GM18511 (cell line): ENCODE results near the gene DMXL2.
"Not testable (repeated sequence)": the region's sequence is repeated elsewhere in the genome, so short reads cannot be mapped to it uniquely, and the experiment has no call there.

ENCODE experiments used
- ATAC-seq: cut with Tn5 transposase; IDR thresholded peaks from one replicate; pipeline ENCODE4 v1.9.1; 2021; ENCODE audit warnings: mild to moderate bottlenecking, moderate library complexity; ENCODE audit not compliant: unreplicated experiment

DMXL2 gene

GRCh38 chr15:51623386-51623938, 891 bp upstream of the DMXL2 start:
- ATAC-seq, result no peak

GRCh38 chr15:51621936-51622603, 501 bp downstream of the DMXL2 start:
- peak; percentile 44 for ATAC-seq

DNA sequence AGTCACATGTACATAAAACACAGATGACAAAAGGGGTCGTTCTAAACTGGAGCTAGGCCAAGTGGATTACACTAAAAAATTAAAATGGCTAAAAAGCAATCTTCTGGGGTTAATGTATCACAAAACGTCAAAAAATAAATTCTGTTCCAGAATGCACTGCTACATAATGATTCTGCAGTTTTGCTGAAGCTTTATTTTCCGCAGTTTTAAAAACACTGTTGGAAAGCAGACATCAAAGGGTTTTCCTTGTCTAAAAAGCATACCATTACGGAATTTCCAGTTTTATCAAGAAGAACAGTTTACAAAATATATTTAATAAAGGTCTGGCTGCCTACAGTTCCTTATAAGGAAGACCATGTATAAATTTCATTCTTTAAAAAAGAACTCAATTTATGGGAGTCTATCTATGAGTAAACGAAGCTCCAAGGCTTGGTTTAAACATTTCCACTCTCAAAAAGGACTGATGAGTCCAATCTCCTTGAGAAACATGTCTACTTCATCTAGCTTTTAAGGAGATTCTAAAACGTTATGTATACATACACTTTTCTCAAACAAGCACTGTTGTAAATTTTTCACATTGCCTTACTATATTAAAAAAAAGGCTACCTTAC, 1.3 kb downstream of the DMXL2 start:
- ATAC-seq, result no peak

DNA sequence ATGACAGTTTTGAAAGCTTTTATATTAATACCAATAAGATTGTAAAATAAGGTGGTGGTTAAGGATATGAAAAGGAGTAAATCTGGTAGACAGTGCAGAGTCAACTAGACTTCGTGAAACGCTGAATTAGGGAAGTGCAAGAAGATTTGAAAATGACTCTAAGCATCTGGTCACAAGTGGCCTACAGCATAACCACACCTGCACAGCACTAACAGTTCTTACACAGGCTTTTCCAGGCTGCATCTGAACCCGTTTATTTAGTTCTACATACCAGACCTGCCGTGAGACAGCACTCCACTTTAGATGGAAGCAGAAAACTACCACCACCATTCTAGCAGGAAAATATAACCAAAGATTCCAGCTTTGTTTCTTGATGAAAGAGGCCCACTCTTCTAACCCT, 1.9 kb downstream of the DMXL2 start:
- peak; percentile 34 for ATAC-seq

DNA sequence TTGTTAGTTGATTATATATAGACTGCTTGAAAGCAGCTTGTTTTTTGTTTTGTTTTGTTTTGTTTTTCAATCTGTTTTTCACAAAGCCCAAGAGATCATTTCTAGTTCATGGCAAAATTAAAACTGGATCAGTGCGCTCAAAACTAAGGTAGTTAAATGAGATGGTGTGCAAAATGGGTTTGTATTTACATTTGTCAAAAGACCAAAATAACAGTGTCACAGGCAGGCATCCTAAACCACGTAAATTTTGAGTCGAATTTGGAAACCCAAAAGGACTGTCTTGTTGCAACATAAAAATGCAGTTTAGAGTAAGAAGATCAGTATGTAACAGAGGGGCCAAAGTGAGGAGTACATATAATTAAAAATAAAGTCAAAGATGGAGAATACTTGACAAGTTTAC, 2.4 kb downstream of the DMXL2 start:
- ATAC-seq, result no peak

DNA sequence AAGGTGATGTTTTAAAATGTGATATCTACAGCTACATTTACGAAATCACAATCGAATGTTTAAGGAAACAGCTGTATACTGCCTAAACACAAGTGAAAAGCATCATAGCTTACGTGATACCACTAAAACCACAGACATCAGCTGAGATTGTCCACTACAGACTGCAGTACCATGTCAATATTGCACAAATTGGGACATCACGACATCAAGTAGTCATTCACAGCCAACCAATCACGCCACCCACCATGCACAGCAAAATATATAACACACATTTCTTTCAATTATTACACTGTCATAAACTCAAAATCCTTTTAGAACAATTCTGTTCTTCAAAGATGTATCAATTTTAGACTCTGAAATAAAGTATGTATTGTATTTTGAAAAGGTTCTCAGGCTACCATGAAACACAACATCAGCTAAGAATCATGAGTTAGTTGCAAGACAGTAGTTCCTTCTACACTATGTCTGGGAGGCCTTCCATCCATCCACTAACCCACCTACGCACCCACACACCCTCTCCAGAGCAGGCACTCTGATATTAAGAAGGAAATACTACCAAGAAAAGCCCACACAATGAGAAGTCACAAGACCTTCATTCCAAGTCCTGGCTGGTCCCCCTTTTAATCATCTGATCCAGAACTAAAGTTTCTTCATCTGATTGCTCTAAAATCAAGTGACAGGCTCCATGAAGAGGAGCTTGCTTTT, 3.1 kb downstream of the DMXL2 start:
- no peak for ATAC-seq

DNA sequence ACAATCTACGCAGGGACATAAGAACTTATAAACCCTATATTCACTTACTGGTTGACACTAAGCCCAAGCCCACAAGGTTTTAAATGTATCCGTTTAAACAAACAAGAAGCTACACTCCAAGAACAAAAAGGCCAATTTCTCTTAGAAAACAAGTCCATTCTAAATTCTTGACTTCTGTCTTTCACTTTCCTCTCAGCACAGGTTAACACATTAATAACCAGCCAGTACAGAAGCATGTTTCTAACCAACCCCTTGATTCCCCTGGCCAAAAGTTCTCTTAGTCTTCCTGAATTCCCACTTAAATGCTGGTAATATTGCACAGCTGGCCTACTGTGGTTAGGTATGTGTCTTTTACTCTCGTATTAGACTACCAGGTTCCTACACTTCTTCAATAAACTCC, 4.7 kb downstream of the DMXL2 start:
- no peak for ATAC-seq

GRCh38 chr15:51613951-51614350, 8.6 kb downstream of the DMXL2 start:
- ATAC-seq, result no peak

DNA sequence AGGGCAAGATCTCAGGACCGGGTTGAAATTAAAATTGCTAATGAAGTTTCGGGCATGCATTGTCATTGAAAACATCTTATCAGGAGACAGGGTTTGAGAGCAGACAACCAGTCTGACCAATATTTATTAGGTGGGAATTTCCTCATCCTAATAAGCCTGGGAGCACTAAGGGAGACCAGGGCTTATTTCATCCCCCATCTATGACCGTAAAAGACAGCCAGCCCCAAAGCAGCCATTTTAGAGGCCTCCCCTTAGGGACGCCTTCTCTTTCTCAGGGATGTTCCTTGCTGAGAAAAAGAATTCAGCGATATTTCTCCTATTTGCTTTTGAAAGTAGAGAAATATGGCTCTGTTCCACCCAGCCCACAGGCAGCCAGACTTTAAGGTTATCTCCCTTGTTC, 9.9 kb downstream of the DMXL2 start:
- ATAC-seq, result not testable (repeated sequence)

GRCh38 chr15:51603462-51603948, 19.1 kb downstream of the DMXL2 start:
- not testable (repeated sequence) for ATAC-seq

DNA sequence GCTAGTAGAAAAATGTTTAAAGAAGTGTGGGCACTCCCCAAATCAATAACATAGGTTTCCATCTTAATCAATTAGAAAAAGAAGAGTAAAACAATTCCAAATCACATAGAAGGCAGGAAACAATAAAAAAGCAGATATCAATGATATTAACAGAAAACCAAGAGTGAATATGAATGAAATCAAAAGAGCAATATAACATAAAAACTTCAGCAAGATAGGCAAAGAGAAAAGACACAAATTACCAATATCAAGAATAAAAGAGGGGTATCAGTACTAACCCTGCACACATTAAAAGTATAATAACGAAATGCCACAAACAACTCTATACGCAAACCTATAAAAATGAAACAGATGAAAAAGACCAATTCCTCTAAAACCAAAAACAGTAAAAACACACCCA, 19.6 kb downstream of the DMXL2 start:
- ATAC-seq, result no peak

- no peak for ATAC-seq
These were observed 20.1 kb downstream of the DMXL2 start for GRCh38 chr15:51602484-51602883.

DNA sequence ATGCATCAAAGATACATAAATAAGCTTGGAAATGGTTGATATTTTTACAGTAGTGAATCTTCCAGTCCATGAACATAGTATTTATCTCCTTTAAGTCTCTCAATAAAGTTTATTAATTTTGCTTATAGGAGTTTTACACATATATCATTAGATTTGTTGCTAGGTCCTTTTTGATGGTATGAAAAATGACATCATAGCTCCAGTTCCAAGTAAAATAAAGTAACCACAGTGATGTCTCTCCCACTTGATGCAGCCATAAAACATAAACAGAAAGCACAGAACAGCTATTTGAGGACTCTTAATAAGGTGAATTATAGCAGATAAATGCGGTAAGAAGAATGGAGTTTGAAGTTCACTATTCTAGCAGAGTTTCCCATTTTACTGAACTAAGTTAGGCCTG, 20.8 kb downstream of the DMXL2 start:
- no peak for ATAC-seq

- no peak for ATAC-seq
These were observed 22.5 kb downstream of the DMXL2 start for GRCh38 chr15:51600114-51600513.

DNA sequence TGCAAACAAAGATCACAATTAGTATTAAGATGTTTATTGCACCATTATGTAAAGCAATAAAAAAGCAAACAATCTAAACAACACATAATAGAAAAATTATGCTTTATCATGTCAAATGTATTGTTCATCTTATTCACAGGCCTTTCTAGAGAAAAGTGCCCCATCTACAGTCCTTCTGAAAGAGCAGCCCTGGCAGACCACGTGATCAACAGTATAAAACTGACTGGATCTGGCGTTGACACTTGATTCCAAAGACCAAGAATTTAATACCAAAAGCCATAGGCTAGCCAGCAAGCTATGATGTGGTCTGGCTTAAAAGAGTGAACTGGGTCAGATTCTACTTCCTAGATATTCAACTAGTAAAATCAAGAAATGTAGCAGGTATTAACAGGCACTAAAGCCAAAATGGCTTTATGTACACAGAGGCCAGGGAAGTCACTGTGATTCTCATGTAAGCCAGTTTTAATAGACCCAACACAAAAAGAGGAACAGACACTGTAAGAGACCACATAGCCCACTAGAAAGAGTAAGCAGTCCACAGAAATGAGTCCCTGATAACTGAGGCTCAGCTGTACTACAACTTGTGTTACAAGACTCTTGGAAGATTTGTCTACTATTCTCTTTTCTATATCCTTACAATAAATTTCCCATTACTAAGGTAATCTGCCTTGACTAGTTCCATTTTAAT, 32.5 kb downstream of the DMXL2 start:
- no peak for ATAC-seq

- no peak for ATAC-seq
These were observed 33.6 kb downstream of the DMXL2 start for GRCh38 chr15:51588966-51589365.

DNA sequence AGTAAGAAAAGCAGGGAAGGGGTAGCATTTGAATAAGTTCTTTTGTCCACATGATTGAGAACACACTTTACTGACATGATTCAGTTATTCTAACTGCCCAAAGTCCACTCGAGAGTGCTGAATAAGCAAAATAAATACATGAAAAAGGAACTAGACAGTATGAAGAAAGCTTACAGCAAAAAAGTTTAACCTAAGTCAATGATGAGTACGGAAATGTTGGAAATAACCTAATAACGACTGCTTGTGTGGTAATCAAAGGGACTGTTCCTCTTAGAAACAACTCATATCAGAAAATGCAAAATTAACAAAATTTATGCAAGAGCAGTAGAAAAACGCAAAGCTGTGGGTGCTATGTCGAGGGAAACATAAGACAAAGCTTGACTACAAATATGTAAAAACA, 36.6 kb downstream of the DMXL2 start:
- no peak for ATAC-seq

GRCh38 chr15:51580982-51581381, 41.6 kb downstream of the DMXL2 start:
- ATAC-seq, result no peak

GRCh38 chr15:51580385-51580784, 42.2 kb downstream of the DMXL2 start:
- ATAC-seq, result no peak

GRCh38 chr15:51579012-51579411, 43.6 kb downstream of the DMXL2 start:
- no peak for ATAC-seq

DNA sequence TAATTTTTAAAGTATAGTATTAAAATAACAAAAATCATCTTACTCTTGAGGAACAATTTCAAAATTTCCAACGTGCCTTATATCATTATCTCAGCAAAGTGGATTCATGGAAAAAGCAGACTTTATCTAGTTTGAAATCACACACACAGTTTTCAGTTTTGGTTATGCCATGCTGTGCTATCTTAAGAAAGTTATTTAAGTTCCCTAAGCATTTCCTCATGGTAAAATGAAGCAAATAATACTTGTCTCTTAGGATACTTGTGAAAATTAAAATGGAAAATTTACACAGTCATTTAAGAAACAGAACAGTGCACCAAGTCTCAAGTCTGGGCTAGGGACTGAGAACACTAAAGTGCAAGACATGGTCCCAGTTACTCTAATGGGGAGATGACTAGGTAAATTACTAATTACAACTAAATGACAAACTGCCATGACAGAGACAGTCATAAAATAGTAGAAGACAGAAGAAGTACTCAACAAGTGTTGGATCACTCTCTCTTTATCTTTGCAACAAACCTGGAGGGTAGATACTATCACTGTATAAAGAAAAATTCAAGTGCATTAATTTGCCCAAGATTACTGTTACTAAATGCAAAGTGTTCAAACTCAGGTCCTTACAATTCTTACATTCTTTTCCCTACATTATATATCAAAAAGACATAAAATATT, 44.8 kb downstream of the DMXL2 start:
- no peak for ATAC-seq
